HL-60 (cell line): ENCODE data around the gene SMC4.

Source experiments
- CTCF ChIP-seq: IDR thresholded peaks from one replicate; pipeline ENCODE4 v1.5.1; 2011; ENCODE audit warnings: low read length, control low read depth, inconsistent platforms; ENCODE audit not compliant: insufficient read depth
- GABPA ChIP-seq: IDR thresholded peaks from 2 replicates; pipeline ENCODE4 v1.6.1; 2012; ENCODE audit warnings: low read depth
- POLR2AphosphoS5 ChIP-seq: IDR thresholded peaks from 2 replicates; pipeline ENCODE4 v1.6.1; 2012; ENCODE audit warnings: low read depth
- REST ChIP-seq: IDR thresholded peaks from 2 replicates; pipeline ENCODE4 v1.6.1; 2012; ENCODE audit warnings: low read depth; ENCODE audit not compliant: insufficient replicate concordance
- SPI1 ChIP-seq: IDR thresholded peaks from 2 replicates; pipeline ENCODE4 v1.6.1; 2012; ENCODE audit warnings: low read depth, mild to moderate bottlenecking, borderline replicate concordance

GRCh38 chr3:160437083-160437455 is 37.6 kb downstream of the SMC4 start:
- no peak for TF ChIP-seq CTCF
- no peak for TF ChIP-seq POLR2AphosphoS5
- TF ChIP-seq REST: no peak
- no peak for TF ChIP-seq GABPA
- TF ChIP-seq SPI1: no peak
